ENCODE results near the gene MYLK. TPM values are rescaled to one million over a fixed set of nuclear protein-coding genes. Genes with fewer than 3 reads are reported as not detected.

MYLK gene
- total and polyA plus RNA-seq, 4 donors: 17.1 to 158 (median 41.9) TPM

DNA sequence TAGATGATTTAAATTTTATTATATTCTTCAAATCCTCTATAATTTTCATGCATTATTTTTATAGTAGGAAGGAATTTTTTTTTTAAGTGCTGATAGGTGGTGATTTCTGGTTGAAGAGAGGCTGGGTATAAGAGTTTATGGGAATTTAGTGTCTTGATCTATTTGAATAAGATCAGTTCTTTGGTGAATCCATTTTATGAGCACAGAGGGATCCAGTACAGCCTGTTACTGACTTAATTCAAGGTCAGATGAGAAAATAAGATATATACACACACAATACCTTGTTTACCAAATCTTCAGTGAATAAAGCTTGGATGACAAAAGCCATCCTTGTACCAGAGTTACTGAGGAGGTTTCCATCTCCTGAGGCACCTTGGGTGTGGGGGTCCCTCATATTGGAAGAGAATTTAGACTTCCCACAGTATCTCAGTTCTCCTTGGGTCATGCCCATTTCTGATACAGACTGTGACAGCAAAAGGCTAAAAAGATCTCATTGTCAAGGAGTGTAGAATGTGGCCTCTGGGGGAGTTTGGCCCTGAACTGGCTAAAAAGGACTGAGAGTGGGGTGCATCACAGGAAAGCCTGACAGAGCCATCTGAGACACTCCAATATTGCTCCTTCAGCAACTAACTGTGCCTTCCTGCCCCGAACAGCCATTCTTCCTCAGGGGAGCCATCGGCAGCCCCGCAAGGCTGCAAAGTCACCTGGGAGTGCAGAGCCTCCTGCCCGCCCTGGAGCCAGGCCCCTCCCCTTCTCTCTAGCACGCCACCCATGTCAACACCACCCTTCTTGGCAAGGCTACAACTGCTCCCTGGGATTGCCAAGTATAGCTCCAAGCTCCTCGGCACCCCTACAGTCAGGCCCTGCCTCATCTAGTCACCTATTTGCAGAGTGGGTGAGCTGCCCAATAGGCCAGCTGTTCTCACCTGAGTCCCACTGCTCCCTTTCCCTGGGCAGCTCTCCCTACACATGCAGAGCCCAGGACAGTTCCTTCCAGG lies 256.2 kb downstream of the MYLK start:
- no peak for TF ChIP-seq HNF4A (conservative IDR thresholded peaks at IDR 0.05)
- TF ChIP-seq, protein P1, sequence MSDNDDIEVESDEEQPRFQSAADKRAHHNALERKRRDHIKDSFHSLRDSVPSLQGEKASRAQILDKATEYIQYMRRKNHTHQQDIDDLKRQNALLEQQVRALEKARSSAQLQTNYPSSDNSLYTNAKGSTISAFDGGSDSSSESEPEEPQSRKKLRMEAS (IDR thresholded peaks at IDR 0.05): no peak
- TF ChIP-seq SP1 (IDR thresholded peaks at IDR 0.05): no peak
- no peak for TF ChIP-seq HNF4G (IDR thresholded peaks at IDR 0.05)
- TF ChIP-seq GABPA (IDR thresholded peaks at IDR 0.05 in 1 of 2, conservative IDR thresholded peaks at IDR 0.05 in 1 of 2): no peak
- TF ChIP-seq NR2F2 (IDR thresholded peaks at IDR 0.05): no peak
- TF ChIP-seq EGR1 (IDR thresholded peaks at IDR 0.05; ENCODE audit: low read depth in 2 of 2): no peak
- no peak for TF ChIP-seq RAD21 (IDR thresholded peaks at IDR 0.05)
- TF ChIP-seq FOXA1 (IDR thresholded peaks at IDR 0.05): no peak
- TF ChIP-seq, protein P2, sequence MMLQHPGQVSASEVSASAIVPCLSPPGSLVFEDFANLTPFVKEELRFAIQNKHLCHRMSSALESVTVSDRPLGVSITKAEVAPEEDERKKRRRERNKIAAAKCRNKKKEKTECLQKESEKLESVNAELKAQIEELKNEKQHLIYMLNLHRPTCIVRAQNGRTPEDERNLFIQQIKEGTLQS (IDR thresholded peaks at IDR 0.05): no peak
- TF ChIP-seq, protein P3, sequence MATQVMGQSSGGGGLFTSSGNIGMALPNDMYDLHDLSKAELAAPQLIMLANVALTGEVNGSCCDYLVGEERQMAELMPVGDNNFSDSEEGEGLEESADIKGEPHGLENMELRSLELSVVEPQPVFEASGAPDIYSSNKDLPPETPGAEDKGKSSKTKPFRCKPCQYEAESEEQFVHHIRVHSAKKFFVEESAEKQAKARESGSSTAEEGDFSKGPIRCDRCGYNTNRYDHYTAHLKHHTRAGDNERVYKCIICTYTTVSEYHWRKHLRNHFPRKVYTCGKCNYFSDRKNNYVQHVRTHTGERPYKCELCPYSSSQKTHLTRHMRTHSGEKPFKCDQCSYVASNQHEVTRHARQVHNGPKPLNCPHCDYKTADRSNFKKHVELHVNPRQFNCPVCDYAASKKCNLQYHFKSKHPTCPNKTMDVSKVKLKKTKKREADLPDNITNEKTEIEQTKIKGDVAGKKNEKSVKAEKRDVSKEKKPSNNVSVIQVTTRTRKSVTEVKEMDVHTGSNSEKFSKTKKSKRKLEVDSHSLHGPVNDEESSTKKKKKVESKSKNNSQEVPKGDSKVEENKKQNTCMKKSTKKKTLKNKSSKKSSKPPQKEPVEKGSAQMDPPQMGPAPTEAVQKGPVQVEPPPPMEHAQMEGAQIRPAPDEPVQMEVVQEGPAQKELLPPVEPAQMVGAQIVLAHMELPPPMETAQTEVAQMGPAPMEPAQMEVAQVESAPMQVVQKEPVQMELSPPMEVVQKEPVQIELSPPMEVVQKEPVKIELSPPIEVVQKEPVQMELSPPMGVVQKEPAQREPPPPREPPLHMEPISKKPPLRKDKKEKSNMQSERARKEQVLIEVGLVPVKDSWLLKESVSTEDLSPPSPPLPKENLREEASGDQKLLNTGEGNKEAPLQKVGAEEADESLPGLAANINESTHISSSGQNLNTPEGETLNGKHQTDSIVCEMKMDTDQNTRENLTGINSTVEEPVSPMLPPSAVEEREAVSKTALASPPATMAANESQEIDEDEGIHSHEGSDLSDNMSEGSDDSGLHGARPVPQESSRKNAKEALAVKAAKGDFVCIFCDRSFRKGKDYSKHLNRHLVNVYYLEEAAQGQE (IDR thresholded peaks at IDR 0.05): no peak
- TF ChIP-seq RXRA (IDR thresholded peaks at IDR 0.05): no peak
- no peak for TF ChIP-seq YY1 (IDR thresholded peaks at IDR 0.05)
- TF ChIP-seq FOXA2 (IDR thresholded peaks at IDR 0.05): no peak
- TF ChIP-seq TAF1 (conservative IDR thresholded peaks at IDR 0.05): no peak
- no peak for TF ChIP-seq ZBTB33 (IDR thresholded peaks at IDR 0.05)
- 76% methylated on average over 6 of the region's 6 CpGs for WGBS
- peaks cover 4 to 33% (median 22%) of the 10 kb centered on the region in 4 donors for H3K36me3 ChIP-seq (ENCODE audit: control insufficient read depth in 4 of 4, insufficient read depth in 3 of 4, low read depth in 1 of 4, low read length in 3 of 4)
- H3K4me1 ChIP-seq (ENCODE audit: control insufficient read depth in 4 of 4, insufficient read depth in 4 of 4, low read length in 3 of 4): peaks cover under 1 to 23% (median 9%) of the 10 kb centered on the region in 4 donors
- H3K9me3 ChIP-seq (ENCODE audit: control insufficient read depth in 4 of 4, low read length in 3 of 4): no peaks in the 10 kb centered on the region
- DNase-seq (ENCODE audit: low spot score): no peak
- no peak overlapping the region for H3K27ac ChIP-seq (ENCODE audit: low read depth in 1 of 2, low read length in 2 of 2)
- H3K27me3 ChIP-seq (ENCODE audit: control insufficient read depth in 4 of 4, insufficient read depth in 4 of 4, low read length in 3 of 4): no peaks in the 10 kb centered on the region
- H3K4me3 ChIP-seq (ENCODE audit: low read depth in 1 of 3, low read length in 3 of 3): no peak overlapping the region
- no peak overlapping the region for H3K9ac ChIP-seq (ENCODE audit: low read depth in 1 of 2, low read length in 2 of 2)

DNA sequence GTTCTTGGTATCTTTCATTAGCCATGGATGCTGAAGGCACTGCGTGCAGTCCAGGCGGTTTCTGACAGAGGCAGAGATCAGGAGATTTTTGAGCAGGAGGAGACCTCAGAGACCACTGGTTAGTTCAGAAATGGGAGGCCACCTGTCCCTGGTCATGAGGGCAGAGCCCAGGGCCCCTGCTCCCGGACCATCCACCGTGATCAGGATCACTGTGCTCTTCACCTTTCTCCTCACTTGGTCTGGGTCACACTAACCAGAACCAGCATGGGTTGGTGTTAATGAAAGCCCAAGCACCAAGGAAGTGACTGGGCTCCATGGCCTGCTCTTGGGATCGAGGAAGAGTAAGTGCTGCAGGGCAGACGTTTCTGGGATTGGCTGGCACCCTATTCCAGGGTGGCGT lies 257.3 kb downstream of the MYLK start:
- DNase-seq (ENCODE audit: low spot score): no peak
- Histone ChIP-seq H3K27me3 (ENCODE audit: control insufficient read depth in 4 of 4, insufficient read depth in 4 of 4, low read length in 3 of 4) (no peaks in the 10 kb centered on the region), H3K4me3 (ENCODE audit: low read depth in 1 of 3, low read length in 3 of 3) (no peak overlapping the region), H3K9ac (ENCODE audit: low read depth in 1 of 2, low read length in 2 of 2) (no peak overlapping the region), H3K9me3 (ENCODE audit: control insufficient read depth in 4 of 4, low read length in 3 of 4) (no peaks in the 10 kb centered on the region), H3K36me3 (ENCODE audit: control insufficient read depth in 4 of 4, insufficient read depth in 3 of 4, low read depth in 1 of 4, low read length in 3 of 4) (peaks cover 4 to 36% (median 26%) of the 10 kb centered on the region in 4 donors), H3K27ac (ENCODE audit: low read depth in 1 of 2, low read length in 2 of 2) (no peak overlapping the region), H3K4me1 (ENCODE audit: control insufficient read depth in 4 of 4, insufficient read depth in 4 of 4, low read length in 3 of 4) (peaks cover 0 to 17% (median 6%) of the 10 kb centered on the region in 4 donors)
- 91% methylated on average over 7 of the region's 7 CpGs for WGBS
- TF ChIP-seq FOXA2 (IDR thresholded peaks at IDR 0.05) (no peak), JUND (IDR thresholded peaks at IDR 0.05) (no peak), SP1 (IDR thresholded peaks at IDR 0.05) (no peak), FOXA1 (IDR thresholded peaks at IDR 0.05) (no peak), NR2F2 (IDR thresholded peaks at IDR 0.05) (no peak), YY1 (IDR thresholded peaks at IDR 0.05) (no peak), EGR1 (IDR thresholded peaks at IDR 0.05; ENCODE audit: low read depth in 2 of 2) (no peak), RAD21 (IDR thresholded peaks at IDR 0.05) (no peak), TAF1 (conservative IDR thresholded peaks at IDR 0.05) (no peak), GABPA (IDR thresholded peaks at IDR 0.05 in 1 of 2, conservative IDR thresholded peaks at IDR 0.05 in 1 of 2) (no peak), ZBTB33 (IDR thresholded peaks at IDR 0.05) (no peak), HNF4A (conservative IDR thresholded peaks at IDR 0.05) (no peak)
- TF ChIP-seq, protein P4, sequence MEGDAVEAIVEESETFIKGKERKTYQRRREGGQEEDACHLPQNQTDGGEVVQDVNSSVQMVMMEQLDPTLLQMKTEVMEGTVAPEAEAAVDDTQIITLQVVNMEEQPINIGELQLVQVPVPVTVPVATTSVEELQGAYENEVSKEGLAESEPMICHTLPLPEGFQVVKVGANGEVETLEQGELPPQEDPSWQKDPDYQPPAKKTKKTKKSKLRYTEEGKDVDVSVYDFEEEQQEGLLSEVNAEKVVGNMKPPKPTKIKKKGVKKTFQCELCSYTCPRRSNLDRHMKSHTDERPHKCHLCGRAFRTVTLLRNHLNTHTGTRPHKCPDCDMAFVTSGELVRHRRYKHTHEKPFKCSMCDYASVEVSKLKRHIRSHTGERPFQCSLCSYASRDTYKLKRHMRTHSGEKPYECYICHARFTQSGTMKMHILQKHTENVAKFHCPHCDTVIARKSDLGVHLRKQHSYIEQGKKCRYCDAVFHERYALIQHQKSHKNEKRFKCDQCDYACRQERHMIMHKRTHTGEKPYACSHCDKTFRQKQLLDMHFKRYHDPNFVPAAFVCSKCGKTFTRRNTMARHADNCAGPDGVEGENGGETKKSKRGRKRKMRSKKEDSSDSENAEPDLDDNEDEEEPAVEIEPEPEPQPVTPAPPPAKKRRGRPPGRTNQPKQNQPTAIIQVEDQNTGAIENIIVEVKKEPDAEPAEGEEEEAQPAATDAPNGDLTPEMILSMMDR (IDR thresholded peaks at IDR 0.05; ENCODE audit: low read depth, low read length, missing input control): no peak
- TF ChIP-seq, protein P1 (IDR thresholded peaks at IDR 0.05): no peak
- TF ChIP-seq, protein P2 (IDR thresholded peaks at IDR 0.05): no peak

Measured in liver (tissue), 9 donors.